Measurements from ENCODE around the gene NDFIP1. TPM values are rescaled to one million over a fixed set of nuclear protein-coding genes. Genes with fewer than 3 reads are reported as not detected.

NDFIP1 gene
- total RNA-seq, 2 experiments from 2014 or later = 185 to 192 TPM

DNA sequence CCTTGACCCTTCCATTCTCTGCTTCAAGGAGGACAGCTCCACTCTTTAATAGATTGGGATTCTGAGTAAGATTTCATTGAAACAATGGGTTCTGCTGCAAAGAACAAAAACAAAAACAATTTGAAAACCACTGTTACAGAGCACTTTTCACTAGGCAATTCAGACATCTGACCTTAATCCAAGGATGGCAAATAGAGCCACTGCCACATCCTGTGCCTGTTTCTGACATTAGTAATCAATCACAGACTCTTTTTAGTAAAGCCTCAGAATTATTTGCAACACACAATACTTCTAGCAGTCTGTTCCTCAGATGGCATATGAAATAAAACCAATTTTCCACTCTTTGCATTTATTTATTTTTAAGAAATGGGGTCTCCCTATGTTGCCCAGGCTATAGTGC, 37.8 kb upstream of the NDFIP1 start:
- DNase-seq = no peak
- no peaks in the 10 kb centered on the region for H3K27me3 ChIP-seq (ENCODE audit: control insufficient read depth in 1 of 2, insufficient read depth in 2 of 2, low read length in 2 of 2)
- Mint-ChIP-seq H3K36me3 (ENCODE audit: low read depth) (no peaks in the 10 kb centered on the region), H3K4me1 (ENCODE audit: low read depth) (peaks cover 23% of the 10 kb centered on the region), H3K27ac (no peak overlapping the region), H3K4me3 (no peak overlapping the region), H3K9me3 (no peaks in the 10 kb centered on the region), H3K27me3 (no peaks in the 10 kb centered on the region)
- ChIA-PET CTCF (interaction anchor here (0.6 kb wide), 1 partner anchor 39 kb away, joined by 3 read pairs; no protein-coding TSS in a partner anchor), POLR2A (interaction anchor here (0.7 to 1.3 kb wide), 3 partner anchors 17 to 46 kb away, joined by 3 to 5 read pairs (median 4); no protein-coding TSS in a partner anchor)
- H3K36me3 ChIP-seq (ENCODE audit: insufficient read depth, low read length) = no peaks in the 10 kb centered on the region
- H3K4me1 ChIP-seq (ENCODE audit: insufficient read depth, low read length) = no peaks in the 10 kb centered on the region
- no peak overlapping the region for H3K27ac ChIP-seq (ENCODE audit: low read depth in 1 of 2, low read length in 2 of 2)
- no peak overlapping the region for H3K4me3 ChIP-seq (ENCODE audit: low read length)
- TF ChIP-seq, protein P1, sequence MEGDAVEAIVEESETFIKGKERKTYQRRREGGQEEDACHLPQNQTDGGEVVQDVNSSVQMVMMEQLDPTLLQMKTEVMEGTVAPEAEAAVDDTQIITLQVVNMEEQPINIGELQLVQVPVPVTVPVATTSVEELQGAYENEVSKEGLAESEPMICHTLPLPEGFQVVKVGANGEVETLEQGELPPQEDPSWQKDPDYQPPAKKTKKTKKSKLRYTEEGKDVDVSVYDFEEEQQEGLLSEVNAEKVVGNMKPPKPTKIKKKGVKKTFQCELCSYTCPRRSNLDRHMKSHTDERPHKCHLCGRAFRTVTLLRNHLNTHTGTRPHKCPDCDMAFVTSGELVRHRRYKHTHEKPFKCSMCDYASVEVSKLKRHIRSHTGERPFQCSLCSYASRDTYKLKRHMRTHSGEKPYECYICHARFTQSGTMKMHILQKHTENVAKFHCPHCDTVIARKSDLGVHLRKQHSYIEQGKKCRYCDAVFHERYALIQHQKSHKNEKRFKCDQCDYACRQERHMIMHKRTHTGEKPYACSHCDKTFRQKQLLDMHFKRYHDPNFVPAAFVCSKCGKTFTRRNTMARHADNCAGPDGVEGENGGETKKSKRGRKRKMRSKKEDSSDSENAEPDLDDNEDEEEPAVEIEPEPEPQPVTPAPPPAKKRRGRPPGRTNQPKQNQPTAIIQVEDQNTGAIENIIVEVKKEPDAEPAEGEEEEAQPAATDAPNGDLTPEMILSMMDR (IDR thresholded peaks at IDR 0.05) = no peak
- H3K9me3 ChIP-seq (ENCODE audit: control insufficient read depth in 1 of 2, insufficient read depth in 1 of 2, low read length in 2 of 2) = no peaks in the 10 kb centered on the region
- ATAC-seq (ENCODE audit: poor library complexity) = no peak
- intact Hi-C loops (cut with DNase I, micrococcal nuclease) = loop anchor here in 1 of 2 experiments (5.0 kb wide), 1 partner anchor 38 kb away; no protein-coding TSS in a partner anchor

DNA sequence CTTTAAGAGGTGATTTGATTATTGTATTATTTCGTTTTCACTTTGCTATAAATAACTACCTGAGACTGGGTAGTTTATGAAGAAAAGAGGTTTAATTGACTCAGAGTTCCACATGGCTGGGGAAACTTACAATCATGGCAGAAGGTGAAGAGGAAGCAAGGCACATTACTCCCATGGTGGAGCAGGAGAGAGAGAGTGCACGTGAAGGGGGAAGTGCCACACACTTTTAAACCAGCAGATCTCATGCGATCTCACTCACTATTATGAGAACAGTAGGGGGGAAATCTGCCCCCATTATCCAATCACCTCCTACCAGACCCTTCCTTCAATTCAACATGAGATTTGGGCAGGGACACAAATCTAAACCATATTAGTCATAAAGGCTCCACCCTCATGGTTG, 36.1 kb upstream of the NDFIP1 start:
- TF ChIP-seq, protein P1 (IDR thresholded peaks at IDR 0.05) = no peak
- DNase-seq (no peak), ATAC-seq (ENCODE audit: poor library complexity) (no peak)
- ChIA-PET POLR2A (interaction anchor here (0.9 kb wide), 1 partner anchor 9 kb away, joined by 3 read pairs; no protein-coding TSS in a partner anchor), CTCF (no interaction called here)
- H3K9me3 ChIP-seq (ENCODE audit: control insufficient read depth in 1 of 2, insufficient read depth in 1 of 2, low read length in 2 of 2) = no peaks in the 10 kb centered on the region
- intact Hi-C loops (cut with DNase I, micrococcal nuclease) = loop anchor here in 1 of 2 experiments (5.0 kb wide), 1 partner anchor 40 kb away; no protein-coding TSS in a partner anchor
- H3K4me1 ChIP-seq (ENCODE audit: insufficient read depth, low read length) = no peaks in the 10 kb centered on the region
- Mint-ChIP-seq H3K36me3 (ENCODE audit: low read depth) (no peaks in the 10 kb centered on the region), H3K4me3 (no peak overlapping the region), H3K27ac (no peak overlapping the region), H3K4me1 (ENCODE audit: low read depth) (peaks cover 23% of the 10 kb centered on the region), H3K9me3 (no peaks in the 10 kb centered on the region), H3K27me3 (no peaks in the 10 kb centered on the region)
- no peak overlapping the region for H3K4me3 ChIP-seq (ENCODE audit: low read length)
- no peaks in the 10 kb centered on the region for H3K36me3 ChIP-seq (ENCODE audit: insufficient read depth, low read length)
- no peaks in the 10 kb centered on the region for H3K27me3 ChIP-seq (ENCODE audit: control insufficient read depth in 1 of 2, insufficient read depth in 2 of 2, low read length in 2 of 2)
- H3K27ac ChIP-seq (ENCODE audit: low read depth in 1 of 2, low read length in 2 of 2) = no peak overlapping the region

DNA sequence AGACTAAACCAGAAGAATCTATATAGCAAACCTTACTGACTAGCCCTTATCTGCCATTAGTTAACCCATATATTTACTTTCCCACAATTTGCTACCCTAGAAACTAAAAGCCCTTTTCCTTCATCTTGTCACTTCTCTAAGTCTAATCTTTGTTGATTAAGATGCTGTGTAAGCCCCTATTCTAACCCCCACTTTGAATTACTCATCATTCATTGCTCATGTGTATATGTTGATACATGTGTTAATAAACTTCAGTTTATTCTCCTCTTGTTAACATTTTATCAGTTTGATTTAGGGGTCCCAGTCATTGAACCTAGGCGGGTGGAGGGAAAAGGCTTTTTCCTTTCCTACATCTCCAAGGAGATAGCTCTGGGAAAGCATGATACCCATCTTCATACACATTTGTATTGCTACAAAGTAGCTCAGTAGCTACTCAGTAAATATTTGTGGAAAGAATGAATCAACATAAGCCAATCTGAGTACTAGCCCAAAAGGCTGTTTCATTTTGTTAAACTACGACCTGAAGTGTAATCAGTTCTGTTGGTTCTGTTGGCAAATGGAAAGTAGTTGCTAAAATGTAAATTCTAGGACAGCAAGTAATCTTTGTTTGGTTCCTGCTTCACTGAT, 35.1 kb upstream of the NDFIP1 start:
- H3K27me3 Mint-ChIP-seq = no peaks in the 10 kb centered on the region
- H3K4me3 Mint-ChIP-seq = no peak overlapping the region
- TF ChIP-seq, protein P1 (IDR thresholded peaks at IDR 0.05) = no peak
- DNase-seq (no peak), ATAC-seq (ENCODE audit: poor library complexity) (no peak)
- H3K36me3 Mint-ChIP-seq (ENCODE audit: low read depth) = no peaks in the 10 kb centered on the region
- Histone ChIP-seq H3K4me1 (ENCODE audit: insufficient read depth, low read length) (no peaks in the 10 kb centered on the region), H3K4me3 (ENCODE audit: low read length) (no peak overlapping the region), H3K27me3 (ENCODE audit: control insufficient read depth in 1 of 2, insufficient read depth in 2 of 2, low read length in 2 of 2) (no peaks in the 10 kb centered on the region), H3K27ac (ENCODE audit: low read depth in 1 of 2, low read length in 2 of 2) (no peak overlapping the region), H3K36me3 (ENCODE audit: insufficient read depth, low read length) (no peaks in the 10 kb centered on the region), H3K9me3 (ENCODE audit: control insufficient read depth in 1 of 2, insufficient read depth in 1 of 2, low read length in 2 of 2) (no peaks in the 10 kb centered on the region)
- POLR2A ChIA-PET = no interaction called here
- intact Hi-C loops (cut with DNase I, micrococcal nuclease) = loop anchor here in 1 of 2 experiments (5.0 kb wide), 1 partner anchor 41 kb away; no protein-coding TSS in a partner anchor
- peaks cover 23% of the 10 kb centered on the region for H3K4me1 Mint-ChIP-seq (ENCODE audit: low read depth)
- H3K27ac Mint-ChIP-seq = no peak overlapping the region
- CTCF ChIA-PET = no interaction called here
- H3K9me3 Mint-ChIP-seq = no peaks in the 10 kb centered on the region
